ENCODE data around the gene TM6SF1. TPM values are rescaled to one million over a fixed set of nuclear protein-coding genes. Genes with fewer than 3 reads are reported as not detected.
A peak's percentile ranks its signal among the peaks of the same experiment; 100 is the strongest.

The TM6SF1 gene
- total and polyA plus RNA-seq, 9 of the 15 experiments (the other 6 are each of a cell fraction or from before 2014, with no cell fraction given), result 1.0 to 5.6 (median 3.5) TPM

- peak; percentile 62 to 75; a peak in 2 of 4 replicates for TF ChIP-seq MLLT1 (IDR thresholded peaks at IDR 0.05)
- TF ChIP-seq BRD9 (IDR thresholded peaks at IDR 0.05; ENCODE audit: low read depth, partially characterized antibody), result peak; percentile 25
- peak; percentile 85 for TF ChIP-seq SPI1 (IDR thresholded peaks at IDR 0.05; ENCODE audit: borderline replicate concordance, low read depth, low read length)
- TF ChIP-seq RBFOX2 (IDR thresholded peaks at IDR 0.05; ENCODE audit: low read depth, low read length), result peak; percentile 2
- peak; percentile 69 for TF ChIP-seq DACH1 (IDR thresholded peaks at IDR 0.05; ENCODE audit: partially characterized antibody)
- no peak for TF ChIP-seq SRSF3 (IDR thresholded peaks at IDR 0.05; ENCODE audit: insufficient read depth, low read length)
- no peak for TF ChIP-seq NELFE (IDR thresholded peaks at IDR 0.05; ENCODE audit: insufficient read depth, insufficient read length)
- no peak for TF ChIP-seq ZZZ3 (IDR thresholded peaks at IDR 0.05)
- TF ChIP-seq TRIM24 (IDR thresholded peaks at IDR 0.05), result peak; percentile 90 to 91
- TF ChIP-seq CHD2 (IDR thresholded peaks at IDR 0.05; ENCODE audit: low read depth, low read length), result no peak
- TF ChIP-seq TOE1 (IDR thresholded peaks at IDR 0.05; ENCODE audit: borderline replicate concordance), result peak; percentile 51; the same call in 1 of the 2 replicates
- TF ChIP-seq TOE1 (CRISPR knock-in tag; IDR thresholded peaks at IDR 0.05; ENCODE audit: borderline replicate concordance, low read depth), result no peak
- no peak for TF ChIP-seq IRF9 (tag; IDR thresholded peaks at IDR 0.05)
- TF ChIP-seq ZNF395 (CRISPR knock-in tag; IDR thresholded peaks at IDR 0.05), result peak; percentile 80
- TF ChIP-seq BRD4 (IDR thresholded peaks at IDR 0.05), result no peak
- no peak for TF ChIP-seq ZNF436 (CRISPR knock-in tag; IDR thresholded peaks at IDR 0.05)
- peak; percentile 79 to 83 for TF ChIP-seq KDM1A (IDR thresholded peaks at IDR 0.05)
- no peak for TF ChIP-seq THAP12 (CRISPR knock-in tag; IDR thresholded peaks at IDR 0.05)
- TF ChIP-seq EP400 (IDR thresholded peaks at IDR 0.05), result no peak; the same call in 1 of the 2 replicates
- TF ChIP-seq JUN (IDR thresholded peaks at IDR 0.05; ENCODE audit: borderline replicate concordance, low read depth, low read length), result peak; percentile 90
- TF ChIP-seq JUN (CRISPR knock-in tag; IDR thresholded peaks at IDR 0.05; ENCODE audit: borderline replicate concordance), result no peak; the same call in 1 of the 2 replicates
- TF ChIP-seq ZNF511 (CRISPR knock-in tag; IDR thresholded peaks at IDR 0.05), result no peak
- TF ChIP-seq ZNF444 (CRISPR knock-in tag; IDR thresholded peaks at IDR 0.05), result 0 out of 2 replicates have a peak, but pooled peaks have one; percentile 5
Measured at GRCh38 chr15:83092309-83092976, 15.0 kb upstream of the TM6SF1 start (continued).

Data from K562 (cell line).